Activated T-helper 1 cell treated with Interleukin-2 at 50 U/mL for 16 hours (primary cell): Measurements from ENCODE around the gene WWC1.
"Not testable (repeated sequence)": the region's sequence is repeated elsewhere in the genome, so short reads cannot be mapped to it uniquely, and the experiment has no call there.

Source experiments
- DNase-seq: peaks from one replicate; pipeline ENCODE4 v3.0.0-alpha.2; 2020; ENCODE audit warnings: low read depth

Gene WWC1

GRCh38 chr5:168413062-168413461 is 121.6 kb downstream of the WWC1 start:
- DNase-seq: no peak

DNA sequence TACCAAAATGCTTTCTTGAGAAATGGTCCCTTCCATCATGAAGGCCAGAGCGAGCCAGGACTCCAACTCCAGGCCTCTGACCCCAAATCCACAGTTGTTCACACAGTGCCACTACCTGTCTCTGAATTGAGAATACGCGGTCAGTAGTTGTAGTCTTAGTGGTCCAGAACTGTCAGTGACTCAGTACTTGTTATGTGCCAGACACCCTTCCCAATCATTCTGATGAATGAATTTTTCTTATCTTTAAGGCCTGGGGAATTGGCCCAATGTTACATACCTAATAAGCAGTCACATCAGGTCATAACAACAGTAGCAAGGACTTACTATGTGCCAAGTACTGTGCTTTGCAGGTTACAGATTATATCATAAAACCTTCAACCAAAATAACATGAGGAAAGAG is 122.2 kb downstream of the WWC1 start:
- no peak for DNase-seq

- no peak for DNase-seq
These were observed 124.0 kb downstream of the WWC1 start for GRCh38 chr5:168415401-168415800.

GRCh38 chr5:168415971-168416370 is 124.5 kb downstream of the WWC1 start:
- no peak for DNase-seq

GRCh38 chr5:168417731-168418429 is 126.4 kb downstream of the WWC1 start:
- no peak for DNase-seq

- DNase-seq: no peak
These were observed 129.0 kb downstream of the WWC1 start for GRCh38 chr5:168420461-168420860.

- DNase-seq: no peak
These were observed 131.0 kb downstream of the WWC1 start for GRCh38 chr5:168422431-168422830.

- DNase-seq: no peak
These were observed 132.0 kb downstream of the WWC1 start for GRCh38 chr5:168423478-168423877.

- DNase-seq: no peak
These were observed 132.5 kb downstream of the WWC1 start for GRCh38 chr5:168423971-168424370.

DNA sequence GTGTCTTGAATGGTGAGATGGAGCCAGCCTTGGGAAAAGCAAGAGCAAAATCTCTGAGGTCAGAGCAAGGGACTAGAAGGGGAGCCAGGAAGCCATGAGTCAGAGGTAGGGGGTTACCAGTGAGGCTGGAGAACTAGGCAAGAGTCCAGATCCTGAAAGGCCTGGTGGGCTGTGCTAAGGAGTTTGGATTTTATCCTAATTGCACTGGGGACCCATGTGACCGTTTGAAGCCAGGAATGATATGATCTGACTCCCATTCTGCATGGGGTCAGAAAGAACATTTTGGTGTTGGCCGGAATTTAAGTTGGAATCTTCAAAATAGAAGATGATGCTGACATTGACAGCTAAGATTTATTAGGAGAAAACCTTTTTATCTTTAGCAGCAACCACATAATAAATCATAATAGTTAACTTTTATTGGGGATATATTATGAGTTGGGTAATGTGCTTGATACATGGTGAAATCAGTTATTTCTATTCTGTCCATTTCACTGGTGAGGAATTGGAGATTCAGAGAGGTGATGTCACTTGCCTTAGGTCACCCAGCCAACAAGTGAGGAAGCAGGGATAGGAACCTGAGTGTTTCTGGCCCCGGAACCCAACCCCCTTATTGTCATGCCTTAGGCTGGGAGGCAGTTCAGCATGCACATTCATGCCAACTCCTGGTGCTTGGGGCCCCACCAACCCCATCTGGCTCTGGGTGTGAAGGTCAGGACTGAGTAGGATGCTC is 133.3 kb downstream of the WWC1 start:
- no peak for DNase-seq

GRCh38 chr5:168426007-168426863 is 134.8 kb downstream of the WWC1 start:
- DNase-seq: no peak

- no peak for DNase-seq
These were observed 135.4 kb downstream of the WWC1 start for GRCh38 chr5:168426864-168427172.

DNA sequence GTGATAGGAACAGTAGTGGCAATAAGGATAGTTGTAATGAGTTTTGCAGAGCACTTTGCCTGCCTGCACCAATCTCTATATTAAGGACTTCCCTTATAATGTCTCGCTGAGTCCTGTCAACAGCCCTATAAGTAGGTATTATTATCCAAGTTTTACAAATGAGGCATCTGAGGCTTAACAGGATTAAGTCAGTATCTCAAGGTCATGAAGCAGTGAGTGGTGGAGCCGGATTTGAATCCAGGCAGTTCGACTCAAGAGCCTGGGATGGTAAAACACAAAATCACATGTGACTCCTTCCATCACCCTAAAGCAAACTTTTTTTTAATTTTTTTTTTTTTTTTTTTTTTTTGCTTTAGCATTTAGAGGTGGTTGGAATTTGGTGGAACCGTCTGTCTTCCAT is 135.8 kb downstream of the WWC1 start:
- DNase-seq: no peak

- no peak for DNase-seq
These were observed 137.1 kb downstream of the WWC1 start for GRCh38 chr5:168428552-168428951.

- no peak for DNase-seq
These were observed 138.9 kb downstream of the WWC1 start for GRCh38 chr5:168430296-168430695.

GRCh38 chr5:168432903-168433302 is 141.5 kb downstream of the WWC1 start:
- DNase-seq: no peak

GRCh38 chr5:168434001-168434400 is 142.6 kb downstream of the WWC1 start:
- DNase-seq: no peak

DNA sequence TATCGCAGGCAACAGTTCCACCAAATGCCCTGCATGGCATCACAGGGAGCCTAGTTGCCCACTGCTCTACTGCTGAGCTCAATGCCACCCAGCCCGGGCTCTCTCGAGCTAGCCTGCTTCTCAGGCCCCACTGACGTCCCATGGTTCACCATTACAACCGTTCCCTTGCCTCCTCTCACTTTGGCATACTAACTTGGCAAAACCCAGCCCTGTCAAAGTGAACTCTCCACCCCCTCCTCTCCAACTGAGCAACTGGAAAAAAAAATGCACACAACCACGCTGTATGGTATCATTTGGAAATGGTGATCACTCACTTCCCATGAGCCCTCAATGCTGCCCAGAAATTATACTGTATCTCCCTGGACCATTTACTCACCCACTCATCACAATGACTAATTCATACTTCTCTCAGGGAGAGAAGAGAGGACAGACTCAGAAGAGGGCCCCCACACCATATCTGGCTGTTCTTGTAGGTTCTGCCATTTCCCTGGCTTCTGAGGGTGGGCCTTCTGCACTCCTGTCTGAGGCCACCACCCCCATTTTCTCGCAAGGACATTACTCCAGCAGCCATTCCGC is 143.4 kb downstream of the WWC1 start:
- DNase-seq: no peak

DNA sequence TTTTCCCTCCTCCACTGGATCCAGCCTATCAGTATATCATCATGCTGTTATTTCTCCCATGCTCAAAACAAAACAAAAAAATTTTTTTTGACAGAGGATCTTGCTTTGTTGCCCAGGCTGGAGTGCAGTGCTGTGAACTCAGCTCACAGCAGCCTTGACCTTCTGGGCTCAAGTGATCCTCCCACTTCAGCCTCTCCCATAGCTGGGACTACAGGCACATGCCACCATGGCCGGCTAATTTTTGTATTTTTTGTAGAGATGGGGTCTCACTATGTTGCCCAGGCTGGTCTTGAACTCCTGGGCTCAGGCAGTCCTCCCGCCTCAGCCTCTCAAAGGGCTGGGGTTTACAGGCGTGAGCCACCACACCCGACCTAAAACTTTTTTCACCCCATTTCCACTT is 143.9 kb downstream of the WWC1 start:
- DNase-seq: not testable (repeated sequence)

GRCh38 chr5:168438349-168438748 is 146.9 kb downstream of the WWC1 start:
- DNase-seq: no peak

DNA sequence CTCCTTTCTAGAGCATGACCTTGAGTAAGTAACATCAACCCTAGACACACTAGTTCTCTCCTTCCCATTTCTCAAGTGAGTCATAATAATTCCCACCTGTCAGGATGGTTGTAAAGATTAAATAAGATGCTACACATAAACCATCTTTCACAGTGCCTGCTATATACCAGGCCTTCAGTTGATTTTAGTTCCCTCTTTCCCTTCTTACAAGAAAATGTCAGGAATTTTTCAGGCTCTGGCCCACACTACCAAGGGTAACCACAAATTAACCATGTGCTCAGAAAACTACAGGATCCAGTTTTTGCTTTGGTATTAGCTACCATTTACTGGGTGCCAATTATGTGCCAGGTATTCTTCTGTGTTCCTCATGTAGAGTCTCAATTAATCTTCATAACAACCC is 152.1 kb downstream of the WWC1 start:
- DNase-seq: no peak

GRCh38 chr5:168443950-168444700 is 152.7 kb downstream of the WWC1 start:
- no peak for DNase-seq
